Osteoblast (primary cell): ENCODE data around the gene IFT122. TPM values are rescaled to one million over a fixed set of nuclear protein-coding genes. Genes with fewer than 3 reads are reported as not detected.
A peak's percentile ranks its signal among the peaks of the same experiment; 100 is the strongest.

Experiments
- DNase-seq: peaks from one replicate; pipeline ENCODE4 v3.0.0; 2011; ENCODE audit warnings: low spot score, mixed read lengths; ENCODE audit not compliant: insufficient read length; ENCODE audit errors: missing footprints
- H2AFZ ChIP-seq: 2 replicates; pipeline ENCODE4 v1.6.0; 2011; ENCODE audit warnings: mild to moderate bottlenecking, low read length
- H3K27ac ChIP-seq: 2 replicates; pipeline ENCODE4 v1.5.1; 2011; ENCODE audit warnings: mild to moderate bottlenecking, low read depth, low read length, moderate library complexity
- H3K27me3 ChIP-seq: 2 replicates; pipeline ENCODE4 v1.6.0; 2012; ENCODE audit warnings: mild to moderate bottlenecking, control low read depth, inconsistent platforms, low read length, moderate library complexity; ENCODE audit not compliant: insufficient read depth
- H3K36me3 ChIP-seq: 2 replicates; pipeline ENCODE4 v1.5.1; 2011; ENCODE audit warnings: mild to moderate bottlenecking, low read length, control low read depth, moderate library complexity; ENCODE audit not compliant: insufficient read depth
- H3K4me1 ChIP-seq: 2 replicates; pipeline ENCODE4 v1.5.1; 2011; ENCODE audit warnings: mild to moderate bottlenecking, low read length, control low read depth, moderate library complexity; ENCODE audit not compliant: insufficient read depth
- H3K4me2 ChIP-seq: 2 replicates; pipeline ENCODE4 v1.6.0; 2011; ENCODE audit warnings: mild to moderate bottlenecking, low read length; ENCODE audit not compliant: insufficient read depth
- H3K4me3 ChIP-seq: fragments of 200-600 bp; sonication (generic); 3 replicates; pipeline ENCODE4 v1.5.1; 2012; ENCODE audit warnings: mild to moderate bottlenecking, low read length, inconsistent platforms; ENCODE audit not compliant: insufficient read depth
- H3K79me2 ChIP-seq: 2 replicates; pipeline ENCODE4 v1.6.0; 2012; ENCODE audit warnings: mild to moderate bottlenecking, low read length, control low read depth, inconsistent platforms; ENCODE audit not compliant: insufficient read depth
- H3K9me3 ChIP-seq: 2 replicates; pipeline ENCODE4 v1.5.1; 2011; ENCODE audit warnings: low read depth, low read length, control low read depth
- H4K20me1 ChIP-seq: 2 replicates; pipeline ENCODE4 v1.6.0; 2012; ENCODE audit warnings: mild to moderate bottlenecking, low read length, control low read depth; ENCODE audit not compliant: insufficient read depth
- total RNA-seq: library from RNA; depleted of rRNA; stranded (reverse); fragments of >200 nt; gene quantifications from 2 replicates; pipeline ENCODE4 v1.2.3, GENCODE V29; 2012
- TF ChIP-seq, protein P1 (sequence below): IDR thresholded peaks from 2 replicates; pipeline ENCODE4 v1.5.1; 2011; ENCODE audit warnings: mild to moderate bottlenecking, low read depth, low read length, moderate library complexity; ENCODE audit errors: extremely low read depth

IFT122 gene
- total RNA-seq, 1 donor: 30.4 TPM

DNA sequence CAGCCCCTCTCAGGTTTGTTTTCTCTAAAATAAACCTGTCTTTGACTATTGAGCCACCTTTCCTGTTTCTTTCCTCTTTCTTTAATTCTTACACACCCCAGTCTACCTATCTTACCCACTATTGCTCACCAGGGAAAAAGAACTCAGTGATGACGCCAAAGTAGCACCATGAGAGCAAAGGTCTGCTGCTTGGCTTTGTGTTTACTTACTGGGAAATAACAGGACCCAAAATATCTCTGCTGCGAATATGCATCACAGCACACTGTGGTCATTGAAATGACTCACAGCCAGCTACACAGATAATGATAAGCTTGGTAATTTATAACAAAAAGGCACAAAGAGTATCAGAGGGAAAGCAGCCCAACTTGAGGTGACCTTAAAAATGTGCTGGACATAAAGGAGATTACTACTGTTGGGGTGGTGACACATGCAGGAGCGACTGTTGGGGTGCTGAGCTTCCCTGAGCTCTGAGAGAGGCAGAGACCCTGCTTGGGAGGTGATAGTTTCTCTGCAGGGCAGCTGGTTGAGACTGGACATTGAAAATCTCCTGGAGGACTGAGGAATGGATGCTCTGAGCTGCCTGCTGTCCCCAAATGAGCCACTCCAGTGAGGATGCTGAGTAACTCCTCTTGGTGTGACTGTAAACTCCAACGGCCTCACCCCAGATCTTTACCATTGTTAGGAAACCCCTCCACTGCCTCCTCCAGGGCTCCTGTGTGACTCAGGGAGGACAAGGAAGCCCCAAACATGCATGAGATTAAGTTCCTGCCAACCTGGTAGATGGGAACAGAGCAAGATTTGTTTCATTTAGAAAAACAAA lies 26.1 kb upstream of the IFT122 start:
- TF ChIP-seq, protein P1, sequence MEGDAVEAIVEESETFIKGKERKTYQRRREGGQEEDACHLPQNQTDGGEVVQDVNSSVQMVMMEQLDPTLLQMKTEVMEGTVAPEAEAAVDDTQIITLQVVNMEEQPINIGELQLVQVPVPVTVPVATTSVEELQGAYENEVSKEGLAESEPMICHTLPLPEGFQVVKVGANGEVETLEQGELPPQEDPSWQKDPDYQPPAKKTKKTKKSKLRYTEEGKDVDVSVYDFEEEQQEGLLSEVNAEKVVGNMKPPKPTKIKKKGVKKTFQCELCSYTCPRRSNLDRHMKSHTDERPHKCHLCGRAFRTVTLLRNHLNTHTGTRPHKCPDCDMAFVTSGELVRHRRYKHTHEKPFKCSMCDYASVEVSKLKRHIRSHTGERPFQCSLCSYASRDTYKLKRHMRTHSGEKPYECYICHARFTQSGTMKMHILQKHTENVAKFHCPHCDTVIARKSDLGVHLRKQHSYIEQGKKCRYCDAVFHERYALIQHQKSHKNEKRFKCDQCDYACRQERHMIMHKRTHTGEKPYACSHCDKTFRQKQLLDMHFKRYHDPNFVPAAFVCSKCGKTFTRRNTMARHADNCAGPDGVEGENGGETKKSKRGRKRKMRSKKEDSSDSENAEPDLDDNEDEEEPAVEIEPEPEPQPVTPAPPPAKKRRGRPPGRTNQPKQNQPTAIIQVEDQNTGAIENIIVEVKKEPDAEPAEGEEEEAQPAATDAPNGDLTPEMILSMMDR: no peak
- Histone ChIP-seq H3K27ac (peak overlapping the region; percentile 64), H3K36me3 (no peaks in the 10 kb centered on the region), H3K4me2 (peak overlapping the region; percentile 16), H4K20me1 (no peaks in the 10 kb centered on the region), H3K9me3 (no peaks in the 10 kb centered on the region), H3K4me3 (no peak overlapping the region), H2AFZ (no peak overlapping the region), H3K27me3 (no peaks in the 10 kb centered on the region), H3K4me1 (peaks cover 15% of the 10 kb centered on the region), H3K79me2 (no peaks in the 10 kb centered on the region)
- DNase-seq: peak; percentile 93

DNA sequence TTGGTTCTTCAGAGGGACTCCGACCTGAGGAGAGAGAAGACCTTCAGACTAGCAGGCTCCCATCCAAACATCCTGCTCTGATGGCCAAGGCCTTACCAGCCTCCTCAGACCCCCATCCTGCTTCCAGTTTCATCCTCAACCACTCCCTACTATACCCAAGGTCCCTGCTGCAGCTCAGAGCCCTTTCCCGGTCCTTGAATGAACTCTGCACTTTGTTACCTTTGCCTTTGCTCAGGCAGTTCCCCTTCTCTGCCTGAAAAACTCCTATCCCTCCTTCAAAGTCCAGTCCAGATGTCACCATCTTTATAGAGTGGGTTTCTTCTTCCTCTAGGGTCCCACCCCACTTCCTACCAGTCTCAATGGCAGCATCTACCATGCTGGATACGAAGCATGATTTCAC lies 24.6 kb upstream of the IFT122 start:
- H3K36me3 ChIP-seq: no peaks in the 10 kb centered on the region
- DNase-seq: no peak
- no peaks in the 10 kb centered on the region for H4K20me1 ChIP-seq
- H3K27me3 ChIP-seq: no peaks in the 10 kb centered on the region
- H3K27ac ChIP-seq: no peak overlapping the region
- peaks cover 15% of the 10 kb centered on the region for H3K4me1 ChIP-seq
- TF ChIP-seq, protein P1: no peak
- H3K9me3 ChIP-seq: no peaks in the 10 kb centered on the region
- no peak overlapping the region for H2AFZ ChIP-seq
- no peak overlapping the region for H3K4me2 ChIP-seq
- no peaks in the 10 kb centered on the region for H3K79me2 ChIP-seq
- no peak overlapping the region for H3K4me3 ChIP-seq

DNA sequence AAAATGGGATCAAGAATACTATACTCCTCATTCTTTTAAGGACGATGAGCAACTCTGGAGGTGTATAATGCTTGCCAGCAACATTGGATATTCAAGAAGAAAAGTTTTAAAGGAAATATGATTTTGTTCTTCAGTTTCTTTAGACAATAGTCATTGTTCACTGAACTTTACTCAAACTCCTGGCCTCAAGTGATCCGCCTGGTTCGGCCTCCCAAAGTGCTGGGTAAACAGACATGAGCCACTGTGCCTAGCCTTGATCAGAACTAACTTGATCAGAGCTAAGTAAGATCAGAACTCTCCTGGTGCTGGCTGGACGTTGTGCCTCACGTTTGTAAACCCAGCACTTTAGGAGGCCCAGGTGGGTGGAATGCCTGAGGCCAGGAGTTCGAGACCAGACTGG lies 24.2 kb upstream of the IFT122 start:
- TF ChIP-seq, protein P1: no peak
- peaks cover 15% of the 10 kb centered on the region for H3K4me1 ChIP-seq
- H3K9me3 ChIP-seq: no peaks in the 10 kb centered on the region
- H4K20me1 ChIP-seq: no peaks in the 10 kb centered on the region
- no peak overlapping the region for H3K4me2 ChIP-seq
- no peaks in the 10 kb centered on the region for H3K79me2 ChIP-seq
- DNase-seq: no peak
- no peak overlapping the region for H3K4me3 ChIP-seq
- H3K36me3 ChIP-seq: no peaks in the 10 kb centered on the region
- H3K27me3 ChIP-seq: no peaks in the 10 kb centered on the region
- H2AFZ ChIP-seq: no peak overlapping the region
- no peak overlapping the region for H3K27ac ChIP-seq

GRCh38 chr3:129416415-129416814 lies 23.6 kb upstream of the IFT122 start:
- H3K36me3 ChIP-seq: no peaks in the 10 kb centered on the region
- TF ChIP-seq, protein P1: no peak

More at GRCh38 chr3:129416415-129416814, 23.6 kb upstream of the IFT122 start:
- Histone ChIP-seq H3K79me2 (no peaks in the 10 kb centered on the region), H3K4me2 (no peak overlapping the region), H4K20me1 (no peaks in the 10 kb centered on the region), H3K27me3 (no peaks in the 10 kb centered on the region), H3K27ac (no peak overlapping the region), H3K9me3 (no peaks in the 10 kb centered on the region), H3K4me1 (peaks cover 15% of the 10 kb centered on the region), H2AFZ (no peak overlapping the region), H3K4me3 (no peak overlapping the region)
- DNase-seq: no peak
